HG02938 (cell line): ENCODE results near the gene HPCAL4.

Experiments
- ATAC-seq: cut with Tn5 transposase; IDR thresholded peaks from one replicate; pipeline ENCODE4 v1.9.1; 2021; ENCODE audit warnings: mild to moderate bottlenecking, moderate library complexity; ENCODE audit not compliant: unreplicated experiment

Gene HPCAL4

GRCh38 chr1:39652554-39652953 is 38.7 kb downstream of the HPCAL4 start:
- no peak for ATAC-seq

- ATAC-seq, result no peak
Measured at GRCh38 chr1:39652105-39652504, 39.1 kb downstream of the HPCAL4 start.

- no peak for ATAC-seq
Measured at GRCh38 chr1:39650431-39650830, 40.8 kb downstream of the HPCAL4 start.

GRCh38 chr1:39649636-39650185 is 41.5 kb downstream of the HPCAL4 start:
- ATAC-seq, result no peak

- ATAC-seq, result no peak
Measured at GRCh38 chr1:39648496-39648895, 42.7 kb downstream of the HPCAL4 start.

- no peak for ATAC-seq
Measured at GRCh38 chr1:39647247-39647646, 44.0 kb downstream of the HPCAL4 start.

- ATAC-seq, result no peak
Measured at GRCh38 chr1:39646232-39647081, 44.8 kb downstream of the HPCAL4 start.

GRCh38 chr1:39645411-39646043 is 45.7 kb downstream of the HPCAL4 start:
- no peak for ATAC-seq

GRCh38 chr1:39643705-39644104 is 47.5 kb downstream of the HPCAL4 start:
- ATAC-seq, result no peak

- ATAC-seq, result no peak
Measured at GRCh38 chr1:39642796-39643195, 48.4 kb downstream of the HPCAL4 start.

GRCh38 chr1:39640861-39641260 is 50.4 kb downstream of the HPCAL4 start:
- ATAC-seq, result no peak

- no peak for ATAC-seq
Measured at GRCh38 chr1:39639305-39640130, 51.7 kb downstream of the HPCAL4 start, which contains the start of gene HEYL. Gene HEYL, minus strand, starts transcription at chr1:39639643. Its CDS starts 18 bp downstream, at chr1:39639625.

- no peak for ATAC-seq
Measured at GRCh38 chr1:39638965-39639304, 52.3 kb downstream of the HPCAL4 start.

GRCh38 chr1:39637361-39637760 is 53.9 kb downstream of the HPCAL4 start:
- no peak for ATAC-seq

GRCh38 chr1:39635871-39636210 is 55.4 kb downstream of the HPCAL4 start:
- no peak for ATAC-seq

GRCh38 chr1:39635205-39635870 is 55.9 kb downstream of the HPCAL4 start:
- no peak for ATAC-seq

- ATAC-seq, result no peak
Measured at GRCh38 chr1:39633422-39633821, 57.8 kb downstream of the HPCAL4 start.

- ATAC-seq, result no peak
Measured at GRCh38 chr1:39632682-39633417, 58.4 kb downstream of the HPCAL4 start.

GRCh38 chr1:39632323-39632681 is 58.9 kb downstream of the HPCAL4 start:
- no peak for ATAC-seq
